GM23338 (cell line): ENCODE measurements around the gene CBX5. TPM values are rescaled to one million over a fixed set of nuclear protein-coding genes. Genes with fewer than 3 reads are reported as not detected.

Experiments
- ATAC-seq: fragments of 200-7000 bp; cut with Tn5 transposase; 3 replicates; pipeline ENCODE4 v1.9.1; 2020
- DNase-seq: peaks from one replicate; pipeline ENCODE4 v3.0.0-alpha.2; 2015; ENCODE audit warnings: low spot score
- H2AFZ ChIP-seq: fragments of 200-600 bp; sonication (generic); 2 replicates; pipeline ENCODE4 v1.8.0; 2016; ENCODE audit warnings: antibody characterized with exemption, mild to moderate bottlenecking, moderate library complexity
- H3F3A ChIP-seq: fragments of 200-600 bp; sonication (generic); replicated peaks from 2 replicates; pipeline ENCODE4 v1.8.0; 2017; ENCODE audit warnings: antibody characterized with exemption, mixed run types, low read depth
- H3K27ac ChIP-seq: fragments of 200-600 bp; sonication (generic); 2 replicates; pipeline ENCODE4 v1.6.1; 2016; ENCODE audit warnings: low read depth
- H3K27me3 ChIP-seq: fragments of 200-600 bp; sonication (generic); 2 replicates; pipeline ENCODE4 v1.8.0; 2016; ENCODE audit warnings: mild to moderate bottlenecking, mixed run types, moderate library complexity; ENCODE audit not compliant: insufficient read depth
- H3K36me3 ChIP-seq: fragments of 200-600 bp; sonication (generic); 2 replicates; pipeline ENCODE4 v1.8.0; 2016; ENCODE audit warnings: mild to moderate bottlenecking; ENCODE audit not compliant: insufficient read depth
- H3K4me1 ChIP-seq: fragments of 200-600 bp; sonication (generic); 2 replicates; pipeline ENCODE4 v1.8.0; 2016; ENCODE audit warnings: mild to moderate bottlenecking, moderate library complexity; ENCODE audit not compliant: insufficient read depth
- H3K4me2 ChIP-seq: fragments of 200-600 bp; sonication (generic); 2 replicates; pipeline ENCODE4 v1.7.1; 2017; ENCODE audit warnings: mixed run types
- H3K4me3 ChIP-seq: fragments of 200-600 bp; sonication (generic); 2 replicates; pipeline ENCODE4 v1.6.1; 2016; ENCODE audit warnings: mixed run types
- H3K79me2 ChIP-seq: fragments of 200-600 bp; sonication (generic); replicated peaks from 2 replicates; pipeline ENCODE4 v1.8.0; 2017; ENCODE audit warnings: mild to moderate bottlenecking; ENCODE audit not compliant: insufficient read depth
- H3K9me2 ChIP-seq: fragments of 200-600 bp; sonication (generic); 2 replicates; pipeline ENCODE4 v1.8.0; 2017; ENCODE audit not compliant: insufficient read depth
- H4K20me1 ChIP-seq: fragments of 200-600 bp; sonication (generic); replicated peaks from 2 replicates; pipeline ENCODE4 v1.8.0; 2017; ENCODE audit warnings: mild to moderate bottlenecking; ENCODE audit not compliant: insufficient read depth
- H3K27ac Mint-ChIP-seq: 2 replicates; pipeline ENCODE4 v1.8.0; 2020; ENCODE audit warnings: inconsistent platforms, mild to moderate bottlenecking, moderate library complexity, mixed read lengths
- H3K27me3 Mint-ChIP-seq: 3 replicates; pipeline ENCODE4 v1.8.0; 2022; ENCODE audit warnings: low read depth, mild to moderate bottlenecking, moderate library complexity, mixed read lengths, inconsistent platforms; ENCODE audit not compliant: insufficient read depth, poor library complexity
- H3K36me3 Mint-ChIP-seq: 3 replicates; pipeline ENCODE4 v1.8.0; 2021; ENCODE audit warnings: low read depth, mild to moderate bottlenecking, inconsistent platforms, moderate library complexity, mixed read lengths
- H3K4me1 Mint-ChIP-seq: 3 replicates; pipeline ENCODE4 v1.8.0; 2020; ENCODE audit warnings: mild to moderate bottlenecking, inconsistent platforms, mixed read lengths
- H3K4me3 Mint-ChIP-seq: 3 replicates; pipeline ENCODE4 v1.8.0; 2021; ENCODE audit warnings: moderate library complexity, mild to moderate bottlenecking, inconsistent platforms, mixed read lengths
- H3K9me3 Mint-ChIP-seq: 3 replicates; pipeline ENCODE4 v1.8.0; 2020; ENCODE audit warnings: moderate library complexity, mild to moderate bottlenecking, inconsistent platforms, mixed read lengths
- CREB1 ChIP-seq: fragments of 250-450 bp; sonication (Bioruptor Pico); IDR thresholded peaks from 2 replicates; pipeline ENCODE4 v1.5.0; 2020; ENCODE audit warnings: low read depth, mild to moderate bottlenecking, moderate library complexity
- ETS1 ChIP-seq: IDR thresholded peaks from 2 replicates; pipeline ENCODE4 v1.6.1; 2016; ENCODE audit warnings: antibody characterized with exemption
- EZH2 ChIP-seq: fragments of 200-600 bp; sonication (generic); IDR thresholded peaks from one replicate; pipeline ENCODE4 v1.8.0; 2017; ENCODE audit warnings: antibody characterized with exemption, mild to moderate bottlenecking, low read depth; ENCODE audit not compliant: unreplicated experiment
- EZH2phosphoT487 ChIP-seq: fragments of 200-600 bp; sonication (generic); IDR thresholded peaks from one replicate; pipeline ENCODE4 v1.8.1; 2018; ENCODE audit warnings: antibody characterized with exemption; ENCODE audit not compliant: unreplicated experiment
- JUNB ChIP-seq: IDR thresholded peaks from one replicate; pipeline ENCODE4 v1.6.1; 2016; ENCODE audit warnings: antibody characterized with exemption; ENCODE audit not compliant: unreplicated experiment
- NANOG ChIP-seq: IDR thresholded peaks from 2 replicates; pipeline ENCODE4 v1.6.1; 2016; ENCODE audit warnings: antibody characterized with exemption, borderline replicate concordance
- POLR2AphosphoS5 ChIP-seq: IDR thresholded peaks from 2 replicates; pipeline ENCODE4 v1.6.1; 2016; ENCODE audit warnings: antibody characterized with exemption, low read depth
- STAT1 ChIP-seq: IDR thresholded peaks from one replicate; pipeline ENCODE4 v1.6.1; 2016; ENCODE audit warnings: antibody characterized with exemption; ENCODE audit not compliant: unreplicated experiment
- ZNF114 ChIP-seq: fragments of 250-450 bp; sonication (Bioruptor Pico); IDR thresholded peaks from 2 replicates; pipeline ENCODE4 v1.5.0; 2020; ENCODE audit warnings: mild to moderate bottlenecking, moderate library complexity
- ZNF331 ChIP-seq: fragments of 250-450 bp; sonication (Bioruptor Pico); IDR thresholded peaks from 2 replicates; pipeline ENCODE4 v1.5.0; 2020; ENCODE audit warnings: low read depth, mild to moderate bottlenecking, moderate library complexity
- ZNF462 ChIP-seq: fragments of 250-450 bp; sonication (Bioruptor Pico); IDR thresholded peaks from 2 replicates; pipeline ENCODE4 v1.5.0; 2020; ENCODE audit warnings: mild to moderate bottlenecking, moderate library complexity
- polyA plus RNA-seq: library from polyadenylated mRNA; unstranded; fragments of >200 nt; fragmentation: Nextera tagmentation; extraction: Ambion mirVana; gene quantifications from 2 replicates; pipeline ENCODE4 v1.2.1, GENCODE V29; 2016
- total RNA-seq: library from RNA; depleted of rRNA; stranded (reverse); fragments of >200 nt; shearing (Covaris generic); gene quantifications from 2 replicates; pipeline ENCODE4 v1.2.3, GENCODE V29; 2014
- TF ChIP-seq, protein P1 (sequence below), 2 experiments: fragments of 200-600 bp in 1 of 2; sonication (generic) in 1 of 2; conservative IDR thresholded peaks; 2 replicates each; pipeline versions ENCODE4 v1.5.1 to v1.6.1; 2016 to 2017; ENCODE audit warnings: antibody characterized with exemption in 2 of 2, low read depth in 2 of 2, mild to moderate bottlenecking in 2 of 2, moderate library complexity in 1 of 2
- TF ChIP-seq, protein P2 (sequence below): IDR thresholded peaks from one replicate; pipeline ENCODE4 v1.6.1; 2018; ENCODE audit warnings: antibody characterized with exemption; ENCODE audit not compliant: unreplicated experiment

The CBX5 gene
- total and polyA plus RNA-seq, 2 experiments from 2014 or later: 152 to 212 TPM

GRCh38 chr12:54258201-54258681 lies 21.7 kb downstream of the CBX5 start:
- Histone ChIP-seq H3F3A (peaks cover 13% of the 10 kb centered on the region), H2AFZ (no peak overlapping the region), H3K4me2 (peak overlapping the region; percentile 62), H3K9me2 (no peaks in the 10 kb centered on the region), H3K36me3 (peaks cover 17% of the 10 kb centered on the region; the same call in 1 of the 2 replicates), H3K27ac (peak overlapping the region; percentile 96), H3K27me3 (no peaks in the 10 kb centered on the region), H3K4me1 (peaks cover 45% of the 10 kb centered on the region), H4K20me1 (no peaks in the 10 kb centered on the region), H3K79me2 (peaks cover 66% of the 10 kb centered on the region), H3K4me3 (peak overlapping the region; percentile 44)
- Mint-ChIP-seq H3K9me3 (no peaks in the 10 kb centered on the region), H3K4me1 (peaks cover 56% of the 10 kb centered on the region), H3K27me3 (peaks cover 17% of the 10 kb centered on the region), H3K4me3 (peak overlapping the region; percentile 69), H3K27ac (peak overlapping the region; percentile 98), H3K36me3 (peaks cover 37% of the 10 kb centered on the region)
- DNase-seq (peak; percentile 31), ATAC-seq (no peak)
- TF ChIP-seq ZNF462 (CRISPR knock-in tag) (no peak), NANOG (no peak), CREB1 (CRISPR knock-in tag) (no peak), ETS1 (no peak), EZH2 (no peak), ZNF114 (no peak), POLR2AphosphoS5 (no peak), ZNF331 (CRISPR knock-in tag) (no peak), EZH2phosphoT487 (no peak), JUNB (no peak), STAT1 (no peak)
- TF ChIP-seq, protein P1, sequence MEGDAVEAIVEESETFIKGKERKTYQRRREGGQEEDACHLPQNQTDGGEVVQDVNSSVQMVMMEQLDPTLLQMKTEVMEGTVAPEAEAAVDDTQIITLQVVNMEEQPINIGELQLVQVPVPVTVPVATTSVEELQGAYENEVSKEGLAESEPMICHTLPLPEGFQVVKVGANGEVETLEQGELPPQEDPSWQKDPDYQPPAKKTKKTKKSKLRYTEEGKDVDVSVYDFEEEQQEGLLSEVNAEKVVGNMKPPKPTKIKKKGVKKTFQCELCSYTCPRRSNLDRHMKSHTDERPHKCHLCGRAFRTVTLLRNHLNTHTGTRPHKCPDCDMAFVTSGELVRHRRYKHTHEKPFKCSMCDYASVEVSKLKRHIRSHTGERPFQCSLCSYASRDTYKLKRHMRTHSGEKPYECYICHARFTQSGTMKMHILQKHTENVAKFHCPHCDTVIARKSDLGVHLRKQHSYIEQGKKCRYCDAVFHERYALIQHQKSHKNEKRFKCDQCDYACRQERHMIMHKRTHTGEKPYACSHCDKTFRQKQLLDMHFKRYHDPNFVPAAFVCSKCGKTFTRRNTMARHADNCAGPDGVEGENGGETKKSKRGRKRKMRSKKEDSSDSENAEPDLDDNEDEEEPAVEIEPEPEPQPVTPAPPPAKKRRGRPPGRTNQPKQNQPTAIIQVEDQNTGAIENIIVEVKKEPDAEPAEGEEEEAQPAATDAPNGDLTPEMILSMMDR (conservative IDR thresholded peaks at IDR 0.05; ENCODE audit: low read depth in 2 of 2): no peak
- TF ChIP-seq, protein P2, sequence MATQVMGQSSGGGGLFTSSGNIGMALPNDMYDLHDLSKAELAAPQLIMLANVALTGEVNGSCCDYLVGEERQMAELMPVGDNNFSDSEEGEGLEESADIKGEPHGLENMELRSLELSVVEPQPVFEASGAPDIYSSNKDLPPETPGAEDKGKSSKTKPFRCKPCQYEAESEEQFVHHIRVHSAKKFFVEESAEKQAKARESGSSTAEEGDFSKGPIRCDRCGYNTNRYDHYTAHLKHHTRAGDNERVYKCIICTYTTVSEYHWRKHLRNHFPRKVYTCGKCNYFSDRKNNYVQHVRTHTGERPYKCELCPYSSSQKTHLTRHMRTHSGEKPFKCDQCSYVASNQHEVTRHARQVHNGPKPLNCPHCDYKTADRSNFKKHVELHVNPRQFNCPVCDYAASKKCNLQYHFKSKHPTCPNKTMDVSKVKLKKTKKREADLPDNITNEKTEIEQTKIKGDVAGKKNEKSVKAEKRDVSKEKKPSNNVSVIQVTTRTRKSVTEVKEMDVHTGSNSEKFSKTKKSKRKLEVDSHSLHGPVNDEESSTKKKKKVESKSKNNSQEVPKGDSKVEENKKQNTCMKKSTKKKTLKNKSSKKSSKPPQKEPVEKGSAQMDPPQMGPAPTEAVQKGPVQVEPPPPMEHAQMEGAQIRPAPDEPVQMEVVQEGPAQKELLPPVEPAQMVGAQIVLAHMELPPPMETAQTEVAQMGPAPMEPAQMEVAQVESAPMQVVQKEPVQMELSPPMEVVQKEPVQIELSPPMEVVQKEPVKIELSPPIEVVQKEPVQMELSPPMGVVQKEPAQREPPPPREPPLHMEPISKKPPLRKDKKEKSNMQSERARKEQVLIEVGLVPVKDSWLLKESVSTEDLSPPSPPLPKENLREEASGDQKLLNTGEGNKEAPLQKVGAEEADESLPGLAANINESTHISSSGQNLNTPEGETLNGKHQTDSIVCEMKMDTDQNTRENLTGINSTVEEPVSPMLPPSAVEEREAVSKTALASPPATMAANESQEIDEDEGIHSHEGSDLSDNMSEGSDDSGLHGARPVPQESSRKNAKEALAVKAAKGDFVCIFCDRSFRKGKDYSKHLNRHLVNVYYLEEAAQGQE: no peak
